OCI-LY3 (cell line): ENCODE data around the gene FDXACB1.

Experiments used
- H2AFZ ChIP-seq: fragments of 200-600, 300-600 bp; shearing (Covaris generic); 2 replicates; pipeline ENCODE4 v1.6.0; 2014; ENCODE audit warnings: antibody characterized with exemption, low read depth, low read length
- H3K27ac ChIP-seq: fragments of 200-600, 300-600 bp; sonication (generic); 2 replicates; pipeline ENCODE4 v1.5.1; 2014; ENCODE audit warnings: mild to moderate bottlenecking, low read length, moderate library complexity, mixed read lengths
- H3K27me3 ChIP-seq: fragments of 200-600, 300-600 bp; sonication (generic); 2 replicates; pipeline ENCODE4 v1.6.1; 2014; ENCODE audit warnings: low read depth, low read length, mixed read lengths
- H3K36me3 ChIP-seq: fragments of 200-600, 300-600 bp; sonication (generic); replicated peaks from 2 replicates; pipeline ENCODE3; 2014; ENCODE audit warnings: low read depth, low read length, mixed read lengths
- H3K4me1 ChIP-seq: fragments of 300-600, 200-600 bp; sonication (generic); 2 replicates; pipeline ENCODE4 v1.6.1; 2014; ENCODE audit warnings: low read length, mixed read lengths
- H3K4me2 ChIP-seq: fragments of 200-600, 300-600 bp; sonication (generic); 2 replicates; pipeline ENCODE4 v1.6.1; 2014; ENCODE audit warnings: low read length, mixed read lengths
- H3K4me3 ChIP-seq: fragments of 300-600, 200-600 bp; sonication (generic); 2 replicates; pipeline ENCODE4 v1.5.1; 2014; ENCODE audit warnings: antibody characterized with exemption, mild to moderate bottlenecking, low read length, moderate library complexity
- H3K79me2 ChIP-seq: fragments of 300-600, 200-600 bp; shearing (Covaris generic); 2 replicates; pipeline ENCODE4 v1.6.1; 2014; ENCODE audit warnings: mild to moderate bottlenecking, low read length, mixed read lengths
- H3K9ac ChIP-seq: fragments of 300-600, 200-600 bp; shearing (Covaris generic); 2 replicates; pipeline ENCODE4 v1.6.0; 2014; ENCODE audit warnings: mild to moderate bottlenecking, low read length, moderate library complexity
- H3K9me3 ChIP-seq: fragments of 200-600, 300-600 bp; shearing (Covaris generic); 2 replicates; pipeline ENCODE4 v1.6.1; 2014; ENCODE audit warnings: low read length, mixed read lengths; ENCODE audit not compliant: insufficient read depth
- H4K20me1 ChIP-seq: fragments of 200-600, 300-600 bp; sonication (generic); 2 replicates; pipeline ENCODE4 v1.6.1; 2016; ENCODE audit warnings: low read length, mixed read lengths; ENCODE audit not compliant: insufficient read depth
- CTCF ChIP-seq: fragments of 200-600, 300-600 bp; sonication (generic); IDR thresholded peaks from 2 replicates; pipeline ENCODE4 v1.5.1; 2014; ENCODE audit warnings: antibody characterized with exemption, low read length, low read depth
- EZH2phosphoT487 ChIP-seq: fragments of 200-600 bp; shearing (Covaris generic); IDR thresholded peaks from 2 replicates; pipeline ENCODE4 v1.6.1; 2018; ENCODE audit warnings: antibody characterized with exemption, mixed run types, low read depth

Gene FDXACB1

GRCh38 chr11:111913997-111914396 lies 35.0 kb upstream of the FDXACB1 start:
- no peak overlapping the region for H3K4me3 ChIP-seq
- TF ChIP-seq CTCF = no peak
- TF ChIP-seq EZH2phosphoT487 = no peak
- no peaks in the 10 kb centered on the region for H3K79me2 ChIP-seq
- no peak overlapping the region for H3K27ac ChIP-seq
- no peak overlapping the region for H3K9ac ChIP-seq
- H3K36me3 ChIP-seq = no peaks in the 10 kb centered on the region
- no peaks in the 10 kb centered on the region for H3K9me3 ChIP-seq
- H3K4me2 ChIP-seq = no peak overlapping the region
- peaks cover 29% of the 10 kb centered on the region for H3K27me3 ChIP-seq
- no peaks in the 10 kb centered on the region for H4K20me1 ChIP-seq
- no peaks in the 10 kb centered on the region for H3K4me1 ChIP-seq
- no peak overlapping the region for H2AFZ ChIP-seq

GRCh38 chr11:111913031-111913861 lies 34.3 kb upstream of the FDXACB1 start:
- TF ChIP-seq CTCF = no peak
- TF ChIP-seq EZH2phosphoT487 = no peak
- peaks cover 29% of the 10 kb centered on the region for H3K27me3 ChIP-seq
- no peak overlapping the region for H3K9ac ChIP-seq
- H3K4me2 ChIP-seq = no peak overlapping the region
- no peaks in the 10 kb centered on the region for H3K4me1 ChIP-seq
- no peaks in the 10 kb centered on the region for H3K9me3 ChIP-seq
- H2AFZ ChIP-seq = no peak overlapping the region
- no peak overlapping the region for H3K4me3 ChIP-seq
- no peaks in the 10 kb centered on the region for H4K20me1 ChIP-seq
- H3K79me2 ChIP-seq = no peaks in the 10 kb centered on the region
- no peaks in the 10 kb centered on the region for H3K36me3 ChIP-seq
- no peak overlapping the region for H3K27ac ChIP-seq

- no peaks in the 10 kb centered on the region for H4K20me1 ChIP-seq
- no peak within 1 kb of the TSS for H3K4me3 ChIP-seq
- no peak within 1 kb of the TSS for H3K27ac ChIP-seq
- no peak for TF ChIP-seq CTCF
- TF ChIP-seq EZH2phosphoT487 = no peak
- no peaks in the 10 kb centered on the region for H3K79me2 ChIP-seq
- H3K4me1 ChIP-seq = no peaks in the 10 kb centered on the region
- H3K4me2 ChIP-seq = no peak within 1 kb of the TSS
- H3K9me3 ChIP-seq = no peaks in the 10 kb centered on the region
- no peaks in the 10 kb centered on the region for H3K36me3 ChIP-seq
- H2AFZ ChIP-seq = no peak within 1 kb of the TSS
- peaks cover 29% of the 10 kb centered on the region for H3K27me3 ChIP-seq
- no peak within 1 kb of the TSS for H3K9ac ChIP-seq
These were observed 33.6 kb upstream of the FDXACB1 start, which contains the start of gene HSPB2 for GRCh38 chr11:111912535-111912934. TSS of gene HSPB2 (plus strand) at chr11:111912734. CDS start at chr11:111912830, 96 bp downstream.

GRCh38 chr11:111911563-111912401 lies 32.8 kb upstream of the FDXACB1 start, which contains the start of gene CRYAB:
TSS of gene CRYAB (minus strand) at chr11:111911770. CDS start at chr11:111911724, 46 bp downstream.
- Histone ChIP-seq H3K9me3 (no peaks in the 10 kb centered on the region), H3K4me3 (no peak within 1 kb of the TSS), H3K27me3 (peaks cover 26% of the 10 kb centered on the region), H3K9ac (no peak within 1 kb of the TSS), H3K4me2 (no peak within 1 kb of the TSS), H3K36me3 (no peaks in the 10 kb centered on the region), H3K79me2 (no peaks in the 10 kb centered on the region), H2AFZ (no peak within 1 kb of the TSS), H3K4me1 (no peaks in the 10 kb centered on the region), H4K20me1 (no peaks in the 10 kb centered on the region), H3K27ac (no peak within 1 kb of the TSS)
- TF ChIP-seq CTCF (no peak), EZH2phosphoT487 (no peak)
